ENCODE results near the gene TUT7. TPM values are rescaled to one million over a fixed set of nuclear protein-coding genes. Genes with fewer than 3 reads are reported as not detected.

The TUT7 gene
- total RNA-seq, 2 donors from 2014 or later, result 30.8 to 35.3 TPM

Other genes starting within 250 kb of the TUT7 start
- gene C9orf153, start 94.8 kb downstream of the TUT7 start, total RNA-seq, result under 1 TPM in 1 of 2 donors, not detected in 1; 0.20 TPM
- 10 to 100 TPM; 25.1 to 26.6 TPM for gene ISCA1, start 71.9 kb downstream of the TUT7 start, total RNA-seq

Data from left colon (tissue), 2 donors.